SU-DHL-6 (cell line): Measurements from ENCODE around the gene ITGA1.

ENCODE experiments used
- EZH2phosphoT487 ChIP-seq: fragments of 200-600 bp; sonication (generic), shearing (Covaris generic); conservative IDR thresholded peaks from 2 replicates; pipeline ENCODE4 v1.6.1; 2018; ENCODE audit warnings: mild to moderate bottlenecking, antibody characterized with exemption, low read length, moderate library complexity, mixed read lengths
- TF ChIP-seq, protein P1 (sequence below): fragments of 200-600 bp; sonication (generic); IDR thresholded peaks from one replicate; pipeline ENCODE4 v1.5.1; 2017; ENCODE audit warnings: antibody characterized with exemption, mild to moderate bottlenecking, low read length, moderate library complexity; ENCODE audit not compliant: insufficient read depth, poor library complexity, severe bottlenecking

DNA sequence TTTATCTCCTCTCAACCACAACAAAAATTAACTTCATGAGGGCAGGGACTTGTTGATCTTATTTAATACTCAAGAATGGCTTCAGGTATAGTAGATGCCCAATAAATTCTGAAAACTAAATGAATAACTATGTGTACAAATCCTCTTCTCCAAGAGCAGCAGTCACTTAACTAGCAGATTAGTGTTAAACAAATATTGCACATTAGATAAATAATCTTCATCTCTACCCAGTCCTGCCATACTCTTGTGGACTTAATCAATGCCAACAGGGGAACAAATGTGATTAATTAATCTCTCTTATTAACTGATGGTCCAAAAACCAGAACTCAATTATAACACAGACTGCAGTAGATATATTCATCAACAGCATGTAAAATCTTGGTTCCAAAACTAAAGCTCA, 15.0 kb upstream of the ITGA1 start:
- TF ChIP-seq, protein P1, sequence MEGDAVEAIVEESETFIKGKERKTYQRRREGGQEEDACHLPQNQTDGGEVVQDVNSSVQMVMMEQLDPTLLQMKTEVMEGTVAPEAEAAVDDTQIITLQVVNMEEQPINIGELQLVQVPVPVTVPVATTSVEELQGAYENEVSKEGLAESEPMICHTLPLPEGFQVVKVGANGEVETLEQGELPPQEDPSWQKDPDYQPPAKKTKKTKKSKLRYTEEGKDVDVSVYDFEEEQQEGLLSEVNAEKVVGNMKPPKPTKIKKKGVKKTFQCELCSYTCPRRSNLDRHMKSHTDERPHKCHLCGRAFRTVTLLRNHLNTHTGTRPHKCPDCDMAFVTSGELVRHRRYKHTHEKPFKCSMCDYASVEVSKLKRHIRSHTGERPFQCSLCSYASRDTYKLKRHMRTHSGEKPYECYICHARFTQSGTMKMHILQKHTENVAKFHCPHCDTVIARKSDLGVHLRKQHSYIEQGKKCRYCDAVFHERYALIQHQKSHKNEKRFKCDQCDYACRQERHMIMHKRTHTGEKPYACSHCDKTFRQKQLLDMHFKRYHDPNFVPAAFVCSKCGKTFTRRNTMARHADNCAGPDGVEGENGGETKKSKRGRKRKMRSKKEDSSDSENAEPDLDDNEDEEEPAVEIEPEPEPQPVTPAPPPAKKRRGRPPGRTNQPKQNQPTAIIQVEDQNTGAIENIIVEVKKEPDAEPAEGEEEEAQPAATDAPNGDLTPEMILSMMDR, result no peak
- TF ChIP-seq EZH2phosphoT487, result no peak
